GM23248 (cell line): ENCODE data around the gene SSPN. TPM values are rescaled to one million over a fixed set of nuclear protein-coding genes. Genes with fewer than 3 reads are reported as not detected.
A peak's percentile ranks its signal among the peaks of the same experiment; 100 is the strongest.

ENCODE experiments used
- DNase-seq: peaks from one replicate; pipeline ENCODE4 v3.0.0-alpha.2; 2015
- H2AFZ ChIP-seq: fragments of 200-600 bp; sonication (generic); 2 replicates; pipeline ENCODE4 v1.6.1; 2016; ENCODE audit warnings: antibody characterized with exemption
- H3F3A ChIP-seq: fragments of 200-600 bp; sonication (generic); 2 replicates; pipeline ENCODE4 v1.6.1; 2016; ENCODE audit warnings: mild to moderate bottlenecking, antibody characterized with exemption, mixed run types; ENCODE audit not compliant: insufficient read depth
- H3K27ac ChIP-seq: fragments of 200-600 bp; sonication (generic); 2 replicates; pipeline ENCODE4 v1.5.1; 2016; ENCODE audit warnings: mild to moderate bottlenecking
- H3K27me3 ChIP-seq: fragments of 200-600 bp; sonication (generic); replicated peaks from 2 replicates; pipeline ENCODE4 v1.6.1; 2016; ENCODE audit warnings: mild to moderate bottlenecking; ENCODE audit not compliant: insufficient read depth
- H3K36me3 ChIP-seq: fragments of 200-600 bp; sonication (generic); 2 replicates; pipeline ENCODE4 v1.6.1; 2016; ENCODE audit warnings: low read depth, mild to moderate bottlenecking
- H3K4me1 ChIP-seq: fragments of 200-600 bp; sonication (generic); 2 replicates; pipeline ENCODE4 v1.6.1; 2016; ENCODE audit warnings: mild to moderate bottlenecking; ENCODE audit not compliant: insufficient read depth
- H3K4me2 ChIP-seq: fragments of 200-600 bp; sonication (generic); one replicate; pipeline ENCODE4 v1.6.1; 2016; ENCODE audit warnings: mild to moderate bottlenecking; ENCODE audit not compliant: unreplicated experiment
- H3K4me3 ChIP-seq: fragments of 200-600 bp; sonication (generic); 2 replicates; pipeline ENCODE4 v1.5.1; 2016; ENCODE audit warnings: mild to moderate bottlenecking
- H3K79me2 ChIP-seq: fragments of 200-600 bp; sonication (generic); 2 replicates; pipeline ENCODE4 v1.6.1; 2016; ENCODE audit warnings: mild to moderate bottlenecking; ENCODE audit not compliant: insufficient read depth
- H3K9ac ChIP-seq: fragments of 200-600 bp; sonication (generic); 2 replicates; pipeline ENCODE4 v1.6.1; 2016; ENCODE audit warnings: mild to moderate bottlenecking
- H3K9me2 ChIP-seq: fragments of 200-600 bp; sonication (generic); 2 replicates; pipeline ENCODE4 v1.6.1; 2016; ENCODE audit warnings: mixed run types, mild to moderate bottlenecking, moderate library complexity; ENCODE audit not compliant: insufficient read depth
- H3K9me3 ChIP-seq: fragments of 200-600 bp; sonication (generic); one replicate; pipeline ENCODE4 v1.6.1; 2017; ENCODE audit warnings: low read depth
- H4K20me1 ChIP-seq: fragments of 200-600 bp; sonication (generic); 2 replicates; pipeline ENCODE4 v1.6.0; 2016; ENCODE audit not compliant: insufficient read depth
- EZH2 ChIP-seq: fragments of 200-600 bp; sonication (generic); IDR thresholded peaks from 2 replicates; pipeline ENCODE4 v1.6.1; 2018; ENCODE audit warnings: antibody characterized with exemption, mild to moderate bottlenecking; ENCODE audit not compliant: insufficient read depth, poor library complexity, severe bottlenecking
- EZH2phosphoT487 ChIP-seq: fragments of 200-600 bp; sonication (generic); IDR thresholded peaks from 2 replicates; pipeline ENCODE4 v1.6.1; 2018; ENCODE audit warnings: antibody characterized with exemption, moderate library complexity, mild to moderate bottlenecking, low read depth; ENCODE audit not compliant: insufficient read depth
- WGBS, 2 experiments: methylation state at CpG; one replicate each; pipeline ENCODE4 v1.1.6; 2015 to 2017; ENCODE audit warnings: low lambda C conversion rate in 2 of 2, low coverage in 1 of 2; ENCODE audit errors: missing lambda C conversion rate in 2 of 2; 5-methylcytosine and 5-hydroxymethylcytosine counted together
- in situ Hi-C: fragments of 300-500 bp; cut with MboI; formaldehyde crosslinking; loops from 2 replicates; pipeline ENCODE4 v1.15.0; 2020
- polyA plus RNA-seq: library from polyadenylated mRNA; unstranded; fragments of >200 nt; fragmentation: Nextera tagmentation; extraction: Ambion mirVana; gene quantifications from 2 replicates; pipeline ENCODE4 v1.2.1, GENCODE V29; 2016
- total RNA-seq: library from RNA; depleted of rRNA; stranded (reverse); fragments of >200 nt; shearing (Covaris generic); gene quantifications from 2 replicates; pipeline ENCODE4 v1.2.3, GENCODE V29; 2014

SSPN gene
- total and polyA plus RNA-seq, 2 experiments from 2014 or later = 12.5 to 22.0 TPM

- no peaks in the 10 kb centered on the region for H3K9me2 ChIP-seq
- in situ Hi-C loops = no loop called here
- peaks cover 17% of the 10 kb centered on the region for H3F3A ChIP-seq
- no peaks in the 10 kb centered on the region for H3K27me3 ChIP-seq
- H3K9me3 ChIP-seq = no peaks in the 10 kb centered on the region
- H3K9ac ChIP-seq = no peak overlapping the region
- H3K36me3 ChIP-seq = no peaks in the 10 kb centered on the region
- no peak overlapping the region; the same call in 1 of the 2 replicates for H2AFZ ChIP-seq
- TF ChIP-seq EZH2 (no peak), EZH2phosphoT487 (no peak)
- 0 out of 2 replicates have a peak overlapping the region, but pooled peaks have one; percentile 3 for H3K4me3 ChIP-seq
- peak; percentile 10 for DNase-seq
- peak overlapping the region; percentile 47 for H3K27ac ChIP-seq
- peak overlapping the region; percentile 15 for H3K4me2 ChIP-seq
- no peaks in the 10 kb centered on the region for H4K20me1 ChIP-seq
- no peaks in the 10 kb centered on the region for H3K79me2 ChIP-seq
- peaks cover 23% of the 10 kb centered on the region for H3K4me1 ChIP-seq
- WGBS, 2 experiments = 57 to 59% methylated on average over 8 of the region's 8 CpGs
Measured at GRCh38 chr12:26187014-26187798, 8.2 kb upstream of the SSPN start.

GRCh38 chr12:26188127-26188526, 7.2 kb upstream of the SSPN start:
- 0 out of 2 replicates have a peak overlapping the region, but pooled peaks have one; percentile 3 for H3K4me3 ChIP-seq
- peak overlapping the region; percentile 47 for H3K27ac ChIP-seq
- no peaks in the 10 kb centered on the region for H3K36me3 ChIP-seq
- H2AFZ ChIP-seq = no peak overlapping the region
- no peaks in the 10 kb centered on the region for H4K20me1 ChIP-seq
- peak; percentile 83 for DNase-seq
- H3K9ac ChIP-seq = no peak overlapping the region
- in situ Hi-C loops = no loop called here
- no peak for TF ChIP-seq EZH2phosphoT487
- no peak for TF ChIP-seq EZH2
- 0% methylated on average over 1 of the region's 1 CpG for WGBS, 2 experiments
- no peaks in the 10 kb centered on the region for H3K27me3 ChIP-seq
- peaks cover 23% of the 10 kb centered on the region for H3K4me1 ChIP-seq
- H3F3A ChIP-seq = peaks cover 17% of the 10 kb centered on the region
- peak overlapping the region; percentile 15 for H3K4me2 ChIP-seq
- no peaks in the 10 kb centered on the region for H3K9me2 ChIP-seq
- H3K9me3 ChIP-seq = no peaks in the 10 kb centered on the region
- no peaks in the 10 kb centered on the region for H3K79me2 ChIP-seq

DNA sequence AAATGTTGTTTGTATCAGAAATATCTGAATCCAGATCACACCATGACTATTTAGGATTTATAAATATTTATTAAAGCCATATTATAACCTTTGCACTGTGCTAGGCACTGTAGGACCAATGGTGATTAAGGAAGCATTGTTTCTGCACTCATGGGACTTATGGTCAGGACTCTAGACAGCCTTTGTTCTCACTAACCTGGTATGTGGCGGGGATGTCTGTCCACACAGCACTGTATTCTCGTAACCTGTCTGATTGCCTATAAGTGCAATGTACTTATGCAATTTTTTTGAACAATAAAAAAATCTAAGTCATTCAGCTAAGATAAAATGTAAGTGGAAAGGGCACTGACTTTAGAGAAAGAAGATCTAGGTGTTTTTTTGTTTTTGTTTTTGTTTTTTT, 6.7 kb upstream of the SSPN start:
- peaks cover 23% of the 10 kb centered on the region for H3K4me1 ChIP-seq
- no peaks in the 10 kb centered on the region for H3K27me3 ChIP-seq
- H2AFZ ChIP-seq = no peak overlapping the region
- H3F3A ChIP-seq = peaks cover 20% of the 10 kb centered on the region
- 97 to 98% methylated on average over 2 of the region's 2 CpGs for WGBS, 2 experiments
- H3K79me2 ChIP-seq = no peaks in the 10 kb centered on the region
- no peak overlapping the region for H3K4me2 ChIP-seq
- no peak overlapping the region for H3K9ac ChIP-seq
- H3K27ac ChIP-seq = peak overlapping the region; percentile 47
- H3K36me3 ChIP-seq = no peaks in the 10 kb centered on the region
- TF ChIP-seq EZH2phosphoT487 (no peak), EZH2 (no peak)
- no peaks in the 10 kb centered on the region for H3K9me3 ChIP-seq
- H3K9me2 ChIP-seq = no peaks in the 10 kb centered on the region
- in situ Hi-C loops = no loop called here
- H3K4me3 ChIP-seq = no peak overlapping the region
- DNase-seq = peak; percentile 9
- no peaks in the 10 kb centered on the region for H4K20me1 ChIP-seq

GRCh38 chr12:26192142-26192541, 3.2 kb upstream of the SSPN start:
- Histone ChIP-seq H3K79me2 (no peaks in the 10 kb centered on the region), H3K9me3 (no peaks in the 10 kb centered on the region), H3K27ac (no peak overlapping the region), H3K9ac (no peak overlapping the region), H3K36me3 (no peaks in the 10 kb centered on the region), H3K4me3 (no peak overlapping the region), H3K9me2 (no peaks in the 10 kb centered on the region), H3K4me1 (peaks cover 30% of the 10 kb centered on the region), H3F3A (peaks cover 35% of the 10 kb centered on the region), H3K27me3 (no peaks in the 10 kb centered on the region), H3K4me2 (no peak overlapping the region), H4K20me1 (no peaks in the 10 kb centered on the region), H2AFZ (no peak overlapping the region)
- no peak for DNase-seq
- TF ChIP-seq EZH2 (no peak), EZH2phosphoT487 (no peak)
- in situ Hi-C loops = no loop called here
- 77 to 87% methylated on average over 3 of the region's 3 CpGs for WGBS, 2 experiments
